Activated gamma-delta T cell treated with Interleukin-2 at 50 U/mL for 16 hours (primary cell): Measurements from ENCODE around the gene GLYR1.

Experiments
- DNase-seq: peaks from one replicate; pipeline ENCODE4 v3.0.0-alpha.2; 2020

Gene GLYR1

DNA sequence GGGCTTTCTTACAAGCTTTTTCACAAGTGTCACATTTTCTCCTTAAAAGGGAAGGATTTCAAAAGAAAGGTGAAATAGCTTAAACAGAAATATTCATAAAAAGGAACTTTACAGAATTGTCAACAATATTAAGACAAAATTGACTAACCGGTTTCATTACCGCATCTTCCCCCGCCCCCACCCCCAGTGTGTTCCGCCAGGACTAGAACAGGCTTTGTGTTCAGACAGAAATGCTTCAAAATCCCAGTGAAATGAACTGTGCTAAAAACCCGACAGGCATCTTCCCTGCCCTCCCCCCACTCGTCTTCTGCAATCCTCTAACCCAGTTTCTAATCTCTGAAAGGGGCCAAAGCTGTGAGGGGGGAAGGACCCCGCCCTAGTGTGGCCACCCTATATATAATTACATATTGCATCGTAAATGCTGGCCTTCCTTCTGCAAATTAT is 43.7 kb downstream of the GLYR1 start:
- no peak for DNase-seq

DNA sequence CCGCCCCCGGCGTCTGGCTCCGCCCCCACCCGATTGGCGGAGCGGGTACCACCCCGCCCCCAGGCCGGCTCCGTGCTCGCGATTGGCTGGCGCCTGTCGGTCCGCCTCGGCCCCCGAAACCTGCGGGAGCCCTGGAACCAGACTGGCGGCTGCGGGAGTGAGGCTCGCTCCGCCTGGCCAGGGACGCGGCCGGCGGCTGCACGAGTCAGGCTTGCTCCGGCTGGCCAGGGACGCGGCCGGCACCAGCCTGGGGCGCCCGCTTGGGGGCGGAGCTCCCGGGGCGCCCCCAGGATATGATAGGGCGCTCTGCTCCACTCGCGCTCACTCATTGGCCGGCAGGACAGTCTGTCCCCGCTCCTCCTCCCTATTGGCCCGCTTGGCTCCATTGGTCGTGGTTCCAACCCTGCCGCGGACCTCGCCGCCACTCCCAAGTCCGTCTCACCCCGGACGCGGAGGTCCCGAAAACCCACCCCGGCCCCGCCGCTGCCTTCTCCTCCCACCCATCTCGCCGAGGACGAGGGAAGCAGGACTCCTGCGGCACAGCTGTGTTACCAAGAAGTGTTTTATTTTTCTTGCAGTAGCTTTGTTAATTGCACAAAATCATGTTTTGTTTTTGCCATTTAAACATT is 44.3 kb downstream of the GLYR1 start:
- peak; percentile 88 for DNase-seq

DNA sequence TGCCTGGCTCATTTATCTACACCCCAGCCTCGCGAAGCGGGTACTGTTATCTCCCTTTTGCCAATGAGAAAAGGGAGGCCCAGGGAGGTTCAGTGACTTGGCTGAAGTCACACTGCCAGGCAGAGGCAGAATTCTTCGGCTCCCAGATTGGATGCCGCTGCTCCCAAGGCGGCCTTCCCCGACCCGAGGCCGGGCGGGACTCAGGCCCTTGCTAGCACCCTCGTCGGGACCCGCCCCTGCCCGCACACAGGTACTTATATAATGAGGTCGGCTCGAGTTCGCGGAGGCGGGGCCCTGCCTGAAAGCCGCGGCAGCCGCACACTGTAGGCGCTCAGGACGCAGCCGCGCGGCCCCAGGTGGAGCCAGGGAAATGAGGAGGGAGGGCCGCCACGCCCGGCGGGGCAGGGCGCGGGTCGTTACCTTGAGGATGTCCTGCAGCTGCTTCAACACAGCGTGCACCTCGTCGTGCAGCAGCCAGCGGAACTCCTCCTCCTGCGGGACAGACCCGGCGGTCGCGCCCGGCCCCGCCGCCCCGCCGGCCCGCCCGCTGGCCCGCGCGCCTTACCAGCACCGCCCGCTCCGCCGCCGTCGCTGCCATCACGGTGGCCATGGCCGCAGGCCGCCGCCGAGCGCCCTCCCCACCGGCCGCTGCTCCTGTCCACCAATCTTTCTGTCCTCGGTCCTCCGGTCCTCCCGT is 45.0 kb downstream of the GLYR1 start, which contains the start of gene ROGDI:
ROGDI (minus strand) TSS at position 672 of the 697 bp plus-strand sequence; CDS start at position 610, 62 bp downstream.
- peak; percentile 77 for DNase-seq

DNA sequence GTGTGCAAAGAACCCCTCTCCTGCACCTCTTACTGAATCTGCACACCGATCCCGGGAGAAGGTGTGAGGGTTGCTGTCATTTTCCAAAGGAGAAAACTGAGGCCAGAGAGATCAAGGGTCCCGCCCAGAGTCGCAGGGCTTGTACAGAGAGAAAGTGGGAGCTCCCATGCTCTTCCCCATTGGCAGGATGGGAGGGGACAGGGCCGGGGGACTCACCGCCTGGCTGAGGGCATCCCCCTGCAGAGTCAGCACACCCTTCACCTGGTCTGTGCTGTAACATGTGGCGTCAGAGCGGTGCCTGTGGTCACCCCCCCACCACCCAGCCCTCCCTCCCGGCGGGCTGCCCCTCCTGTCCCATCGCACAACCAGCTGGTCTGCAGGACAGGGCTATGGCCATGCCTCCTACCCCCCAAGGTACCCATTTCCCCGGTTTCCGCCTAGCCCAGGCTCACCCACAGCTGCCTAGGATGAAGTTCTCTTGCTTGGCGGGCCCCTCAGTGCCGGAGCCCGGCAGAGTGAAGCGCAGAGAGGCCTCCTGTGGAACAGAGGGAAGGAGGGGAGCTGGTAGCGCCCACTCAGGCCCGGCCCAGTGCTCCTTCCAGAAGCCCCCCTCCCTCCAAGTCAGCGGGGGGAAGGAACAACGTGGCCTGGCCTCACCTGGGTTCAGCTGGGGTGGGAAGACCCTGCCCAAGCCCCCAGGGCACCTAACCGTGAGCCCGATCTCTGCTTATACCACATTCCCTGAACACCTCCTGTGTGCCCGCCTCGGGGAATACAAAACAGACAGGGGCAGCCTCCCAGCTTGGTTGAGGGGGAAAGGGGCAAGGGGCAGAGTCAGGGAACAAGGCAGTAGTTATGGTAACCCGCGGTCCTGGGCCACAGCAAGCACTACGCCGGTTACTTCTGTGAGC is 45.8 kb downstream of the GLYR1 start:
- DNase-seq = no peak

DNA sequence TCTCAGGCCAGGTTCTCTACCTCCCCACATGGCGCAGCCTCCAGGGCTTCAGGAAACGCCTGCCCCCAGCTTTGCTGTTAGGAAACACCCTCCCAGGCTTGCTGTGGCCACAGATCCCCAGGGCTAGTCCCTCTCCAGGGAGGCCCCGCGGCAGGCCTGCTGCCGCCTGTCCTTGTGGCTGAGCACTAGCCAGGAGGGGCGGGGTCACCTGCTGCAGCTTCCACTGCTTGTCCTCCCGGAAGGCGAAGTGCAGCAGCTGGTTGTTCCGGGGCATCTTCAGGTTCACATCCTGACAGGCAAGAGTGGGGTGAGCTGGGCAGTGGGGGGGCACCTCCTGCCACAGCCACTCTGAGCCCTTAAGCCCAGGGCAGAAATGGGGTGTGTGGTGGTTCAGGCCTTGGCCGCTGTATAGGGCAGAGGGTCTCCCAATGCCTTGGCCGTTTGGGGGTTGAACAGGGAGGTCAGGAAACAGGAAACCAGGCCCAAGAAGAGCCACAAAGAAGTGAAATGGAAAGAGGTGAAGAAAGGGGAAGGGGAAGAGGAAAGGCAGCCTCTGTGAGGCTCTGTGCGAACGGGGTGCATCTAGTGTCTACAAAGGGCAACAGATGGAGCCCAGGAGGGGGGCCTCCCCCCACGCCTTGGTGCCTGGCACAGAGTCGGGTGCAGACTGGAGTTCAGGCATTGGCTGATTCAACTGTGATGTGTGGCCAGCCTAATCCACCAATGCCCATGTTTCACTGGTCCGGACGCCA is 46.6 kb downstream of the GLYR1 start:
- no peak for DNase-seq

DNA sequence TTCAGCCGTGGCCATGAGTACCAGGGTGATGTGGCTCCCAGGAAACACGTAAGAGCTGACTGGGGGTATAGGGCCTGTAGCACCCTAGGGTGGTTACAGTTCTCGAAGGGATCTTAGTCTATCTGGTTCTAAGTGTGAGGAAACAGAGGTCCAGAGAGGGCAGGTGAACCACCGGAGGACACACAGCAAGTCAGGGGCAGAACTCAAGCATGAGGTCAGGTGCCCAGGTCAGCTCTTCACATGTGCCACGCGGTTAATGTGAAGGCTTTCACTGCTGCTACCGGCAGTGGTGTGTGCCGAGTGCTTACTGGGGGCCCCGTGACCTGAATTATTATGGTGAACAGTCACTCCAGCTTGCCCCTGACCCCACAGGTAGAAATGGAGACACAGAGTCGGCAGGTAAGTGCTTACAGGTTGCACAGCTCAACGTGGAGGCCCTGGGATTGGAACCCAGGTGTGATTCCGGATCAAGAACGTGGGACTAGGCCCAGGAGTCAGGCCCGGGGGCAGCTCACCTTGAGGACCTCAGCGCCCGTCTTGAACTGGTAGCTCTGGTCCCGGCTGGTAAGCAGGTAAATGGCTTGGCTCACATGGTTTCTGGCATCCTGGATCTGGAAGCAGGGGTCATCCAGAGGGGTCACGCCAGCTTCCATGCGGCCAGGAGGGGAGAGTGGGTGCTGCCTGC is 47.8 kb downstream of the GLYR1 start:
- DNase-seq = no peak

DNA sequence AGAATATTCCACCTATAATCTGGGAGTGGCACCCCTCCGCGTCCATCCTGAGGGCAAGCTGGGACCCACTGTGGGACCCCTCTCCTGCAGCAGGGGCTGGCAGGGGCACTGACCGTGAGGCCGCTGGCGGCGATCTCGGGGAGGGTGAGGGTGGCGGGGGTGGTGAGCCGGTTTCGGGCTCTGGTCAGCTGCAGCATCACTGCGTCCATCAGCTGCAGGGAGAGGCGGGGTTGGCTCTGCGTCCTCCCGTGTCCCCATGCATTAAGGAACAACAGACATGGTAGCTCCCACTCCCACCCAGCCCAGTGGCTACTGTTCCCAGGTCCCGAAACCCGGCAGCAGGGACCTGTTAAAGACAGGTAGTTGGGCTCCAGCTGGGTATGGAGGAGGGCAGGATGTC is 48.6 kb downstream of the GLYR1 start:
- no peak for DNase-seq

DNA sequence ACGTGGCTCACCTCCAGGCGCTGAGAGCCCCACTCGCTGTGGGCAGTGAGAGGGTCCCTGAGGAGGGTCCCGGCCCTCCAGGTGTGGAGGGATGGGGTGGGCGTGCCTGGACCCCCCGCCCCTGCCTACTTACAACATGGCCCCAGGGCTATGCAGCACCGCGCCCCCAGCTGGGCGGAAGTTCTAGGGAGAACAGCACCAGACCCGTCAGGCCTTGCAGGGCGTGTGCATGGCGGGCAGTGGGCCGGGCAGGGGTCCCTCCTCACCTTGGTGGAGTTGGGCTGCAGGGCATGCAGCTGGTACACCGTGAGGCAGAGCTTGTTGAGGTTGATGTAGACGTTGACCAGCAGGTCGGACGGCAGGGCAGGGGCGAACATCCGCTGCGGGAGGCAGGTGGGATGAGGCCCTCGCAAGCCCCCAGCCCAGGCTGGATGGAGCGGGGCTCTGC is 49.3 kb downstream of the GLYR1 start:
- no peak for DNase-seq

DNA sequence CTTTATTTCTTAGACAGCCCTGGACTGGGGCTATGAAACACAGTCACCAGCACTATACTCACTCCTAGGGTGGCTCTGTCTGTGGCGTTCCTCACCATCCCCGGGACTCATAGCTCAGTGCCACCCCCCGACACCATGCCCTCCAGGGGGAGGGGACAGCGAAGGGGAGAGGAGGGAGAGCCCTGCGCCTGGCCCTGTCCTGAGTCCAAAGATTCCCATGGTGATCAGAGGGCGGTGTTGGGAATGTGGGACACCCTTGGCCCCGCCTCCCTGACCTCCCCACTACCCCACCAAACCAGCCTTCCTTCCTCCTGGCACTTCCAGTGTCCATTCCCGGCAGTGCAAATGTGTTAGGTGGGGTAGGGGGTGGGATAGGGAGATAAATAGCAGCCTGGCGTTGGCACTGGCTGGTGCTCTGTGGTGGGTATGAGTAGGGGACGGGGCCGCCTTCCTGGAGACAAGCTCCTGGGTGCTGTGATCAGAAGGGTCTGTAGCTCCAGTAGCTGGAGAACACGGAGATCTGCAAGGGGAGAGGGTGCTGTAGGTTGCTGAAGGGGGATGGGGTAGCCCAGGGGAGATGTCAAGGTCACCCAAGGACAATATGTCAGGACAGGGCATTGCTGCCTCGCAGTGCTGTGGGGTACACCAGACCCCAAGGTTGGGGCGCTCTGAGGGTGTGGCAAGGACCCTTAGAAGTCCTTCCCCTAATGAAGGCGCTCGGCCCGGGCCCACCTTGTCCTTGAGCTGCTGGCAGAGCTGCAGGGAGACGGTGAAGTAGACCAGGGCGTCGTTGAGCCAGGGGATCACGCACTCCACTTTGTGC is 49.9 kb downstream of the GLYR1 start:
- no peak for DNase-seq

DNA sequence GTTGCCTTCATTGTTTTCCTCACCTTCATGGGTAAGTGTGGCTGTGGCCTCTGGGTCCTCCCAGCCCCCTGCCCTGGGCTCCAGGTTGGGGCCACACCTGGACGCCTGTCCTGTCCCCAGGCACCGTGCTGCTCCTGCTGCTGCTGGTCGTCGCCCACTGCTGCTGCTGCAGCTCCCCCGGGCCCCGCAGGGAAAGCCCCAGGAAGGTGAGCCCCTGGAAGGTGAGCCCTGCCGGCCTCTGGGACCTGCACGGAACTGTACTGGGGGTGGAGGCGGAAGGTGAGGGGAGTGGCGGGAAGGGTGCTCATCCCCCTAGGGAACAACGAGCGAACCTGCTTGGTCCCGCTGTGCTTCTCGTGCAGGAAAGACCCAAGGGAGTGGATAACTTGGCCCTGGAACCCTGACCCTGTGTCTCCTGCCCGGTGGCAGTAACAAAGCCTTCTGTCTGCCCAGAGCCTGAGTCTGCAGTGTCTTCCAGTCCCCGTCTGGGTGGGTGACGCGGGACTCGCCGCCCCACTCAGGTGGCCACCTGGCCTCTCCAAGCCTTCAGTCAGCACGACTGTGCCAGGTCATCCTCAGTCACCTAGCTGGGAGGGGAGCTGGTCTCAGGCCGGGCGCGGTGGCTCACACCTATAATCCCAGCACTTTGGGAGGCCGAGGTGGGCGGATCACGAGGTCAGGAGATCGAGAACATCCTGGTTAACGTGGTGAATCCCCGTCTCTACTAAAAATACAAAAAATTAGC is 51.1 kb downstream of the GLYR1 start:
- DNase-seq = no peak

DNA sequence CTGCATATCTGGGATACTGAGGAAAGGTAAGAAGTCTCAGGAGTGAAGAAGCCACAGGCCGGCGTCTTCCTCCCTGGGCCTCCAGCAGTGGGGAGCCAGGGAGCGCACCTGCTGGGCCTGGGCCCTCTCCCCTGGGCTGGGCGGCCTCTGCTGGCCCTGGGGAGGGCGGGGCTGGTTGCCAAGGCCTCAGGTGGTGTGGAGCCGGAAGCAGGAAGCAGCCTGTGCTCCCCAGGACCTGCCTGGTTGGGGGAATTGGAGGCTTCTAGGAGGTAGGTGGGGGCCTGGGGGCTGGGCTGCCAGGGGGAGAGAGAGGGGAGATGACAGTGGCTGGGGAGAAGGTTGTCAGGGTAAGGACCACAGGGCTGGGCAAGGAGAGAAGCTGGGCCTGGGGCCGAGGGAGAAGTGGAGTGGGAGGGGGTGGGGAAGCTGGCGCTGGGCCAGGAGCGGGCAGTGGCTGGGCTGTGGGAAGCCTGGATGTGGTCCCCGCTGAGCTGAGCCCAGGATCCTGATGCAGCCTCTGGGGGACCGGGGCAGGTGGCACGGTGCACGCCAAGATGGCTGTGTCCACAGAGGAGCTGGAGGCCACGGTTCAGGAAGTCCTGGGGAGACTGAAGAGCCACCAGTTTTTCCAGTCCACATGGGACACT is 51.8 kb downstream of the GLYR1 start, which contains the start of gene SMIM22:
SMIM22 (plus strand) TSS at position 189 of the 647 bp plus-strand sequence; CDS start at position 555, 366 bp downstream.
- no peak for DNase-seq

DNA sequence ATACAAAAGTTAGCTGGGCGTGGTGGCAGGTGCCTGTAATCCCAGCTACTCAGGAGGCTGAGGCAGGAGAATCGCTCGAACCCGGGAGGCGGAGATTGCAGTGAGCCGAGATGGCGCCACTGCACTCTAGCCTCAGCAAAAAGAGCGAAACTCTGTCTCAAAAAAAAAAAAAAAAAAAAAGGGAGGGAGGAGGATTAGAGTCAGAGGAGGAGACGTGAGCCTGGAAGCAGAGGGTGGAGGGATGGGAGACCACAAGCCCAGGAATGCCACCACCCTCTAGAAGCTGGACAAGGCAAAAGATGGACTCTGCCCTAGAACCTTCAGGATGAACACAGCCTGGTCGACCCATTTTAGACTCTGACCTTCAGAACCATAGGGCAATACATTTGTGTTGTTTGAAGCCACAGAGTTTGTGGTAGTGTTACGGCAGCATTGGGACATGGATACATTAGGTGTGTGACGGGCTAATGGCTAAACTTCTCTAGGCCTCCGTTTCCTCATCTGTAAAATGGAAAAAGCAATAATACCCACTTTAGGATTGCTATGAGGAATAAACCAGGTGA is 54.1 kb downstream of the GLYR1 start:
- DNase-seq = no peak

DNA sequence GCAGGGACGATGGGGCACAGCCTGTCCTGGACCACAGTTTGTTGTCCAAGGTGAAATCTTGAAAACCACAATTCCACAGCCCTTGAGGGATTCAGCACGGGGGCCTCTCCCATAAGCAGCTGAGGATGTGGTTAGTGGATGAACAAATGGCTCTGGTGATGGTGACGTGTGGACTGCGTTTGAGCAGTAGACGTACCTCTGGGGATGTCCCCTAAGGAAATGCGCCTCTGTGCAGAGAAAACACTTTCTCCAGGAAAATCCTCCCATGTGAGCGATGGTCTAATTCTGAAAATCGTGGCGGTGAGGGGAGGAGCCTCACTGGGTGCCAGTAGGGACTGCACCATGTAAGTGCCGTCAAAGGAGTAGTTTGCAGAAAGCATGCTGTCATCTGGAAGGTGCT is 56.2 kb downstream of the GLYR1 start:
- no peak for DNase-seq

DNA sequence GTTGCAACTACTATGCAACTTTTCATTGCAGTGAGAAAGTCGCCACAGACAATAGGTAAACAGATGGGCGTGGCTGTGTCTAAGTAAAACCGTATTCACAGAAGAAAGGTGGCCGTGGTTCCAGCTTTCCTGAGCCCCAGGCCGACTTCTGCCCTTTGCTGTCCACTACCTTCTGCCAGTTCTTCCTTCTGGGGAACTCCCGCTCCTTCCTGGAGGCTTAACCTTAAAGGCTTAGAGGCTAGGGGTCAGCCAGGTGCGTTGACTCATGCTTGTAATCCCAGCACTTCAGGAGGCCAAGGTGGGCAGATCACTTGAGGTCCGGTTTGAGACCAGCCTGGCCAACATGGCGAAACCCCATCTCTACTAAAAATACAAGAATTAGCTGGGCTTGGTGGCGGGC is 56.8 kb downstream of the GLYR1 start:
- DNase-seq = no peak

DNA sequence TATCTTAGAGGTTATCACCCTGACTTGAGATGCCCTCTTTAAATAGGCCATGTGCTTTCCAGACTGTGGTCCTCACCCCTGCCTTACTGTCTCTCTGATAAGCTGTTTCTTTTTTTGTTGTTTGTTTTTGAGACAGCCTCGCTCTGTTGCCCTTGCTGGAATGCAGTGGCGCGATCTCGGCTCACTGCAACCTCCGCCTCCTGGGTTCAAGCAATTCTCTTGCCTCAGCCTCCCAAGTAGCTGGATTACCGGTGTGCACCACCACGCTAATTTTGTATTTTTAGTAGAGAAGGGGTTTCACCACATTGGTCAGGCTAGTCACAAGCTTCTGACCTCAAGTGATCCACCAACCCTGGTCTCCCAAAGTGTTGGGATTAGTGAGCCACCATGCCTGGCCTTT is 58.2 kb downstream of the GLYR1 start:
- DNase-seq = no peak

DNA sequence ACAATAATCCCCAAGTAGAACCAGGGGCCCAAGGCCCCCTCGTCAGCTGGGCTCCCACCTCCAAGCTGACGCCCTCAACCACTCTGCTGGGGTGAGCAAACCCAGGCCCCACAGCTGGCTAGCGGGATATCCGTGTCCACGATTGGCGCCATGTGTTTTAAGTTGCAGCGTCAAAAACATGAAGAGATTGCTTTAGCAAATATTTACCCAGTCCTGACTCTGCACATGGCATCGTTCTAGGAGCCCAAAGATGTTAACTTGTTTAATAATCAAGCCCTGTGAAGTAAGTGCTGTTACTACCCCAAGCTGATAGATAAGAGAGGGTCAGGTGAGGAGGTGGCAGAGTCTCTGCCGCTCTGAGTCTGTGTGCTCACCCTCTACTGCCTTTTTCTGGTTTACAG is 58.6 kb downstream of the GLYR1 start:
- no peak for DNase-seq

DNA sequence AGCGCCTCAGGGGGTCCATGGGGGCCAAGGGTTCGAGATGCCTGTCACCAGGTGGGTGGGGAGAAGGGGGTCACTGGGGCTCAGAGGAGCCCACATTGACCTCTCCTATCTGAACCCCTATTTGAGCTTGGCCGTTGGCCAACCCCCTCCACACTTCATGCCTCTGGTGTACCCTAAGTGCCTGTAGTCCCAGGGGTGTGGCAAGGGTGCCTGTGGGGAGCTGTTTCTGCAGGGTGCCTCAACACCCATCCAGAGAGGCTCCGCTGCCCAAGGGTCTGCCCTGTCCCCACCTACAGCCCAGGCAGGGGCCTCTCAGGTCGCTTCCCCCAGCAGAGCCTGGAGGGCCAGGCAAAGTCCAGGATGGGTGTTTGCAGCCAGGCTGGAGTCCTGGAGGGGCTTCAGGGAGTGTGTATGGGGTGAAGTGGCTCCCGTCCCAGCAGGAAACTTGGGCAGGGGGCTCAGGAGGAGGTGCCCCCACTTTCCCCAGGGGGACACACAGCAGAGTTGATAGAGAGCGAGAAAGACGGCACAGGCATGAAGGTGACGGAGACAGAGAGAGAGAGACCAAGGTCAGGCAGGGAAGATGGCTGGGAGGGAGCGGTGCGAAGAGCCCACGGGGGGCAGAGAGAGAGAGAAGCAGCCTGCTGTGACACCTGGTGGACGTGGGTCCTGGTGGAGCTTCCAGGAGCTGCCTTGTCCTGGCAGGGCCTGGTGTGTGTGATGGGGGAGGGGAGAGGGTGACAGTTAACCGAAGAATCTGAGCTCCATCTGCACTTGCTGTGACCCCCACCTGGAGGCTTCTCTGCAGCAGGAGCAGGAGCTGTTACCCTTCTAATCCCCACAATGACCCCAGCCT is 59.2 kb downstream of the GLYR1 start, which contains the start of gene SEPTIN12:
SEPTIN12 (minus strand) TSS at position 719 of the 856 bp plus-strand sequence; CDS start at position 19, 700 bp downstream.
- no peak for DNase-seq

DNA sequence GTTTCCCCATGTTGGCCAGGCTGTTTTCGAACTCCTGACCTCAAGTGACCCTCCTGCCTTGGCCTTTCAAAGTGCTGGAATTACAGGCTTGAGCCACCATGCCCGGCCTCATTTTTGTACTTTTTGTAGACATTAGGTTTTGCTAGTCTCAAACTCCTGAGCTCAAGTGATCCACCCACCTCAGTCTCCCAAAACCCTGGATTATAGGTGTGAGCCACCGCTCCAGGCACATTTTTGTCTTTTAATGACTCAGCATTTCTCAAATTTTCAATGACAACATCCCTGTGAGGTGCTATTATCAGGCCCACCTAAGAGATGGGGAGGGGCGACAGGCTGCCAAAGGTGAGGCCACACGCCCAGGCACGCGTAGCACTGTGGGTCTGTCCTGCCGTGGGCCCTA is 60.0 kb downstream of the GLYR1 start:
- DNase-seq = no peak
